ENCODE results near the gene ATP11A.
"Not testable (repeated sequence)": the region's sequence is repeated elsewhere in the genome, so short reads cannot be mapped to it uniquely, and the experiment has no call there.

The ATP11A gene

DNA sequence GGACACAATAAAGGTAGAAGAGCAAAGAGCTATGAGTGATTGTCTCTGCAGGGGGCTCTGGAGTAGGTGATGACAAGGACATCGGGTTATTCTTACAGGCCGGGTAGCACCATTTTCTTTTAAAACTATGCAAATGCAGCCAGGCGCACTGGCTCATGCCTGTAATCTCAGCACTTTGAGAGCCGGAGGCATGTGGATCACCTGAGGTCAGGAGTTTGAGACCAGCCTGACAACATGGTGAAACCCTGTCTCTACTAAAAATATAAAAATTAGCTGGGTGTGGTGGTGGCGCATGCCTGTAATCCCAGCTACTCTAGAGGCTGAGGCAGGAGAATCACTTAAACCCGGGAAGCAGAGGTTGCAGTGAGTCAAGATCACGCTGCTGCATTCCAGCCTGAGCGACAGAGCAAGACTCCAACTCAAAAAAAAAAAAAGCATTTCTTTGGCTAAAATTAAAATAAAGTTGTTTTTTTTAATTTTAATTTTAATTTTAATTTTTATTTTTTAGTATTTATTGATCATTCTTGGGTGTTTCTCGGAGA lies 12.3 kb upstream of the ATP11A start:
- H2BK5ac ChIP-seq (ENCODE audit: low read depth, low read length, poor library complexity); H3K79me2 ChIP-seq (ENCODE audit: control insufficient read depth, insufficient read depth, low read length, poor library complexity); H3K4me2 ChIP-seq (ENCODE audit: low read length); H3K4me3 ChIP-seq (ENCODE audit: low read depth, low read length); H3K9ac ChIP-seq (ENCODE audit: low read length); H3K27me3 ChIP-seq (ENCODE audit: insufficient read depth, low read length); H3K4me1 ChIP-seq (ENCODE audit: control insufficient read depth in 1 of 2, insufficient read depth in 2 of 2, low read length in 2 of 2); H3K23ac ChIP-seq (ENCODE audit: low read length); H4K91ac ChIP-seq (ENCODE audit: low read depth, low read length); H2AK5ac ChIP-seq (ENCODE audit: low read length); H3K18ac ChIP-seq (ENCODE audit: low read length); H3K9me3 ChIP-seq (ENCODE audit: insufficient read depth, low read depth, low read length); H3K4ac ChIP-seq (ENCODE audit: low read depth, low read length); H2AFZ ChIP-seq (ENCODE audit: insufficient read depth, low read length, poor library complexity); H4K12ac ChIP-seq (ENCODE audit: low read depth, low read length); H2BK12ac ChIP-seq (ENCODE audit: low read length); H3K14ac ChIP-seq (ENCODE audit: low read length); H3K27ac ChIP-seq (ENCODE audit: low read depth, low read length); H2BK120ac ChIP-seq (ENCODE audit: insufficient read depth, low read length, poor library complexity); H3K36me3 ChIP-seq (ENCODE audit: control insufficient read depth in 1 of 2, insufficient read depth in 2 of 2, low read length in 2 of 2); H3K79me1 ChIP-seq (ENCODE audit: low read length); H4K8ac ChIP-seq (ENCODE audit: low read depth, low read length): not testable (repeated sequence)
- WGBS (ENCODE audit: extremely low coverage, insufficient coverage, insufficient read length), result no CpG with 5 or more reads among the region's 9 CpGs
- DNase-seq, result peak; percentile 70 to 78

DNA sequence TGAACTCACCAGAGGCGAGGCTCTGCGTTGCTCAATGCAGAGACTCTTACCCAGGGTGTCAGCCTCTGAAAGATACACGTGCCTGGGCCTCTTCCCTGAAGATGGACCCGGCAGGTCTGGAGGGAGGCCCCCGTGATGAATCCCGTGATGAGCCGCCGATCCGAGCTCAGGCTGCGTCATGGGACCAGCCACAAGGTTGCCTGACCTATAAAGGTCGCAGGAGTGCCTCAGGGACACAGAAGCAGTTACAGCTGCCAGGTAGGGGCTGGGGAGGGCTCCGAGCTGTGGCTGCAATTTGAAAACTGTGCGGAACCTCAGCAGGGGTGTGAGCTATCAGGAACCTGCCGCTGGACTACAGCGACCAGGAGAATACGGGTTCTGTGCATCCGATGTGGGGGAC lies 10.5 kb upstream of the ATP11A start:
- no peak overlapping the region for H2AFZ ChIP-seq (ENCODE audit: insufficient read depth, low read length, poor library complexity)
- WGBS (ENCODE audit: extremely low coverage, insufficient coverage, insufficient read length), result no CpG with 5 or more reads among the region's 17 CpGs
- no peak overlapping the region for H3K14ac ChIP-seq (ENCODE audit: low read length)
- no peak overlapping the region for H4K12ac ChIP-seq (ENCODE audit: low read depth, low read length)
- H3K4ac ChIP-seq (ENCODE audit: low read depth, low read length), result no peak overlapping the region
- no peaks in the 10 kb centered on the region for H3K79me2 ChIP-seq (ENCODE audit: control insufficient read depth, insufficient read depth, low read length, poor library complexity)
- H3K4me2 ChIP-seq (ENCODE audit: low read length), result no peak overlapping the region
- H3K27ac ChIP-seq (ENCODE audit: low read depth, low read length), result no peak overlapping the region
- H2AK5ac ChIP-seq (ENCODE audit: low read length), result no peak overlapping the region
- no peak overlapping the region for H3K4me3 ChIP-seq (ENCODE audit: low read depth, low read length)
- no peak for DNase-seq
- no peak overlapping the region for H4K91ac ChIP-seq (ENCODE audit: low read depth, low read length)
- no peaks in the 10 kb centered on the region for H3K79me1 ChIP-seq (ENCODE audit: low read length)
- H4K8ac ChIP-seq (ENCODE audit: low read depth, low read length), result no peak overlapping the region
- H2BK5ac ChIP-seq (ENCODE audit: low read depth, low read length, poor library complexity), result no peak overlapping the region
- peaks cover 2% of the 10 kb centered on the region for H3K9me3 ChIP-seq (ENCODE audit: insufficient read depth, low read depth, low read length)
- no peaks in the 10 kb centered on the region for H3K27me3 ChIP-seq (ENCODE audit: insufficient read depth, low read length)
- H3K36me3 ChIP-seq (ENCODE audit: control insufficient read depth in 1 of 2, insufficient read depth in 2 of 2, low read length in 2 of 2), result no peaks in the 10 kb centered on the region
- no peak overlapping the region for H3K18ac ChIP-seq (ENCODE audit: low read length)
- no peaks in the 10 kb centered on the region for H3K4me1 ChIP-seq (ENCODE audit: control insufficient read depth in 1 of 2, insufficient read depth in 2 of 2, low read length in 2 of 2)
- H2BK12ac ChIP-seq (ENCODE audit: low read length), result no peak overlapping the region
- no peak overlapping the region for H3K23ac ChIP-seq (ENCODE audit: low read length)
- H2BK120ac ChIP-seq (ENCODE audit: insufficient read depth, low read length, poor library complexity), result no peak overlapping the region
- H3K9ac ChIP-seq (ENCODE audit: low read length), result no peak overlapping the region

DNA sequence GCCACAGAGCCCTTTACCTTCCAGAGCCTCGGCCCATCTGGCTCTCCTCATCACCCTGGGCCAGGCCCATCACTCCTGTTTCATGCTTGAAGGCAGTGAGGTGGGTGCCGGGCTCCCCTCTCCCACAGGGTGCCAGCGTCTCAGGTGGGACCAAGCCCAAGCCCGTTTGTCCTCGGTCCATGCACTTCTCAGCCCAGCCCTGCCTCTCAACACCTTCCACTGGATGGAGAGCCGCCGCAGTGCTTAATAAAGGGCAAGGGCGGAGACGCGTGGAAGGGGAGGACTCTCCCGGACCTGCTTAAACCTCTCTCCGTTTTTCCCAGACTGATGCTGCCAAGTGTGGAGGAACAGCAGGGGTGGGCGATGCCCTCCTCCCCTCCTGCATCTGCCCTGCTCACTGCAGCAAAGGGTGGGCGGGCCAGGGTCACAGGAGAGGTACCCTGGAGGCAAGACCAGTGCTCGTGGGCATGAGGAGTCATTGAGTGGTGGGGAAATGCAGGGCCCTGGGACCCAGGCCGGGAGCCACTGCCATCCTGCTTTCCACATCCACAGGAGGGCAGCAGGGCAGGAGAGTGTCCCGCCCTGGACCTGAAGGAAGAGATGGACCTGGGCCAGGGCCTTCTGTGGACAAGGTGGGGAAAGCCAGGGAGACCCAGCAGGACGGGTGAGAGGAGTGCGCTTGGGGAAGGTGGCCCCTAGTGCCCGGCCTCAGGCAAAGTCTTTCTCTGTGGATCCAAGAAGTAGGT lies 9.7 kb upstream of the ATP11A start:
- H3K9ac ChIP-seq (ENCODE audit: low read length), result no peak overlapping the region
- no peak overlapping the region for H3K23ac ChIP-seq (ENCODE audit: low read length)
- no peaks in the 10 kb centered on the region for H3K4me1 ChIP-seq (ENCODE audit: control insufficient read depth in 1 of 2, insufficient read depth in 2 of 2, low read length in 2 of 2)
- H4K91ac ChIP-seq (ENCODE audit: low read depth, low read length), result no peak overlapping the region
- no peaks in the 10 kb centered on the region for H3K27me3 ChIP-seq (ENCODE audit: insufficient read depth, low read length)
- DNase-seq, result no peak
- H2AK5ac ChIP-seq (ENCODE audit: low read length), result no peak overlapping the region
- H3K36me3 ChIP-seq (ENCODE audit: control insufficient read depth in 1 of 2, insufficient read depth in 2 of 2, low read length in 2 of 2), result no peaks in the 10 kb centered on the region
- H2BK5ac ChIP-seq (ENCODE audit: low read depth, low read length, poor library complexity), result no peak overlapping the region
- no peak overlapping the region for H3K4ac ChIP-seq (ENCODE audit: low read depth, low read length)
- no peak overlapping the region for H3K4me3 ChIP-seq (ENCODE audit: low read depth, low read length)
- no peak overlapping the region for H2AFZ ChIP-seq (ENCODE audit: insufficient read depth, low read length, poor library complexity)
- H4K8ac ChIP-seq (ENCODE audit: low read depth, low read length), result no peak overlapping the region
- peaks cover 2% of the 10 kb centered on the region for H3K9me3 ChIP-seq (ENCODE audit: insufficient read depth, low read depth, low read length)
- H2BK120ac ChIP-seq (ENCODE audit: insufficient read depth, low read length, poor library complexity), result no peak overlapping the region
- no peak overlapping the region for H2BK12ac ChIP-seq (ENCODE audit: low read length)
- H4K12ac ChIP-seq (ENCODE audit: low read depth, low read length), result no peak overlapping the region
- H3K27ac ChIP-seq (ENCODE audit: low read depth, low read length), result no peak overlapping the region
- H3K79me2 ChIP-seq (ENCODE audit: control insufficient read depth, insufficient read depth, low read length, poor library complexity), result no peaks in the 10 kb centered on the region
- H3K18ac ChIP-seq (ENCODE audit: low read length), result no peak overlapping the region
- H3K4me2 ChIP-seq (ENCODE audit: low read length), result no peak overlapping the region
- no CpG with 5 or more reads among the region's 20 CpGs for WGBS (ENCODE audit: extremely low coverage, insufficient coverage, insufficient read length)
- no peak overlapping the region for H3K14ac ChIP-seq (ENCODE audit: low read length)
- H3K79me1 ChIP-seq (ENCODE audit: low read length), result no peaks in the 10 kb centered on the region

DNA sequence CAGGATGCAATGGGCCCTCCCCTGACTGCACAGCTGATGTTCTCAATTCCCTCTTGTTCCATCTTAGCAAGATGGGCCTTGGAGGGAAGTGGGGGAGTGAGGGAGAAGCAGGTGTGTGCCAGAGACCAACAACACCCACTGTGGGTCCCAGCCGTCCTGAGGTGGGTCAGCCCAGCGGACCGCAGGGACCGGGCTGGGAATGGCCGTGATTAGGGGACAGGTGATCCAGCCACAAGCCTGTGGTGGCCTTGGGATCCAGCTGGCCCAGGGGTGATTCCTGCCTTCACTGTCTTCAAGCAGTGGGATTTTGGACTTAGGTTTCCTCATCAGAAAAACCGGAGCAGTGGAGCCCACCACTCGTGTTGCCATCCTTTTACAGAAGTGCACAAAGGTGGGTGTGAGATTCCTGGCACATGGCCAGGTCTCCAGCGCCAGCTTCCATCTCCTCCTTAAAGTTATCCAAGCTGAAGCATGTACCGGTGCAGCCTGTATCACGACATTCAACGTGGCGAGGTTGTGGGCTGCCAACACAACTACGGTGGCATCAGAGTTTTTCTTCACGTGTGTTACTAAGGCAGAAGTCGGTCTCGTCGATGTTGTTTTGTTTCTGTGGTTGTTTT lies 9.0 kb upstream of the ATP11A start:
- Histone ChIP-seq H2AFZ (ENCODE audit: insufficient read depth, low read length, poor library complexity) (no peak overlapping the region), H3K27ac (ENCODE audit: low read depth, low read length) (no peak overlapping the region), H3K4me1 (ENCODE audit: control insufficient read depth in 1 of 2, insufficient read depth in 2 of 2, low read length in 2 of 2) (no peaks in the 10 kb centered on the region), H4K12ac (ENCODE audit: low read depth, low read length) (no peak overlapping the region), H3K79me1 (ENCODE audit: low read length) (no peaks in the 10 kb centered on the region), H3K18ac (ENCODE audit: low read length) (no peak overlapping the region), H3K4me3 (ENCODE audit: low read depth, low read length) (no peak overlapping the region), H2BK120ac (ENCODE audit: insufficient read depth, low read length, poor library complexity) (no peak overlapping the region), H3K27me3 (ENCODE audit: insufficient read depth, low read length) (no peaks in the 10 kb centered on the region), H3K9me3 (ENCODE audit: insufficient read depth, low read depth, low read length) (peaks cover 2% of the 10 kb centered on the region), H4K91ac (ENCODE audit: low read depth, low read length) (no peak overlapping the region), H3K36me3 (ENCODE audit: control insufficient read depth in 1 of 2, insufficient read depth in 2 of 2, low read length in 2 of 2) (no peaks in the 10 kb centered on the region), H3K14ac (ENCODE audit: low read length) (no peak overlapping the region), H3K79me2 (ENCODE audit: control insufficient read depth, insufficient read depth, low read length, poor library complexity) (no peaks in the 10 kb centered on the region), H3K4ac (ENCODE audit: low read depth, low read length) (no peak overlapping the region), H3K9ac (ENCODE audit: low read length) (no peak overlapping the region), H4K8ac (ENCODE audit: low read depth, low read length) (no peak overlapping the region), H2BK5ac (ENCODE audit: low read depth, low read length, poor library complexity) (no peak overlapping the region), H3K4me2 (ENCODE audit: low read length) (no peak overlapping the region), H2AK5ac (ENCODE audit: low read length) (no peak overlapping the region), H3K23ac (ENCODE audit: low read length) (no peak overlapping the region), H2BK12ac (ENCODE audit: low read length) (no peak overlapping the region)
- WGBS (ENCODE audit: extremely low coverage, insufficient coverage, insufficient read length), result no CpG with 5 or more reads among the region's 17 CpGs
- no peak for DNase-seq
